Measurements from ENCODE around the gene FANK1. TPM values are rescaled to one million over a fixed set of nuclear protein-coding genes. Genes with fewer than 3 reads are reported as not detected.
"Not testable (repeated sequence)": the region's sequence is repeated elsewhere in the genome, so short reads cannot be mapped to it uniquely, and the experiment has no call there.

FANK1 gene
- total and polyA plus RNA-seq, 5 experiments from 2014 or later = 0.52 to 0.96 TPM; not detected in 3

- ATAC-seq = peak in 1 of 2 donors; percentile 35
- Mint-ChIP-seq H3K36me3 (peaks cover 0 to 24% (median 3%) of the 10 kb centered on the region in 3 donors), H3K27ac (peak overlapping the region in 1 of 10 donors; percentile 73), H3K27me3 (no peaks in the 10 kb centered on the region), H3K9me3 (no peaks in the 10 kb centered on the region), H3K4me1 (peaks cover 0 to 2% (median 0%) of the 10 kb centered on the region in 4 donors), H3K4me3 (no peak overlapping the region)
- DNase-seq = peak in 5 of 10 donors; percentile 3 to 38 (median 25)
- POLR2A ChIA-PET = no interaction called here
These were observed 27.9 kb upstream of the FANK1 start for GRCh38 chr10:125868372-125868975.

- peak overlapping the region in 1 of 10 donors; percentile 43 for H3K27ac Mint-ChIP-seq
- H3K9me3 Mint-ChIP-seq = peaks cover 0 to 12% (median 3%) of the 10 kb centered on the region in 9 donors
- no peak for DNase-seq
- POLR2A ChIA-PET = no interaction called here
- peaks cover 12 to 23% (median 18%) of the 10 kb centered on the region in 3 donors for H3K36me3 Mint-ChIP-seq
- peaks cover 0 to 2% (median 0%) of the 10 kb centered on the region in 4 donors for H3K4me1 Mint-ChIP-seq
- ATAC-seq = no peak
- H3K27me3 Mint-ChIP-seq = no peaks in the 10 kb centered on the region
- H3K4me3 Mint-ChIP-seq = no peak overlapping the region
These were observed 25.0 kb upstream of the FANK1 start for GRCh38 chr10:125871338-125871737.

GRCh38 chr10:125878957-125879835 is 17.2 kb upstream of the FANK1 start:
- Mint-ChIP-seq H3K27me3 (no peaks in the 10 kb centered on the region), H3K27ac (no peak overlapping the region), H3K4me1 (peaks cover 0 to 7% (median 0%) of the 10 kb centered on the region in 4 donors), H3K9me3 (peaks cover 0 to 30% (median 3%) of the 10 kb centered on the region in 9 donors), H3K4me3 (no peak overlapping the region), H3K36me3 (peaks cover 22 to 63% (median 44%) of the 10 kb centered on the region in 3 donors)
- POLR2A ChIA-PET = no interaction called here
- no peak for ATAC-seq
- no peak for DNase-seq

DNA sequence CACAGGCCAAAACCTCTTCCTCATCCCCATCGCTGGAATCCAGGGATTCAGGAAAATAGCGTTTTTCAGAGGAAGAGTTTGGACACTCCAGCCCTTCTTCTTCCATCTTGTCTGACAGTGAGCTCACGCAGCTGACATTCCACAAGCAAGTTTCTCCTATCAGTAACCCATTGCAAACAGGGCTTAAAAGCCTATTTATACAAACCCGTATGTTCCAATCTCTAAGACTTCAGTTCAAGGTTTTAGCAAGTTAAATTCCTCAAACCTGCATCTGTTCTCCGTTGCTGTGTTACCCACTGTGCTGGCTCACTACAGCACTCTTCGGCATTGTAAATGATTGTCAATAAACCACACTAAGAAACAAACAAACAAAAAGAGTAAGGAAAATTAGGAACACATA is 15.6 kb upstream of the FANK1 start:
- ATAC-seq (no peak), DNase-seq (no peak)
- H3K9me3 Mint-ChIP-seq = peaks cover 0 to 24% (median 3%) of the 10 kb centered on the region in 9 donors
- no peaks in the 10 kb centered on the region for H3K27me3 Mint-ChIP-seq
- no peak overlapping the region for H3K4me3 Mint-ChIP-seq
- H3K4me1 Mint-ChIP-seq = peaks cover 0 to 7% (median 0%) of the 10 kb centered on the region in 4 donors
- POLR2A ChIA-PET = no interaction called here
- H3K27ac Mint-ChIP-seq = no peak overlapping the region
- peaks cover 15 to 51% (median 36%) of the 10 kb centered on the region in 3 donors for H3K36me3 Mint-ChIP-seq

GRCh38 chr10:125881192-125881591 is 15.2 kb upstream of the FANK1 start, which contains the start of gene DHX32:
Gene DHX32, minus strand, starts transcription at chr10:125881292. Its CDS starts 468 bp downstream, at chr10:125880824.
- no peaks in the 10 kb centered on the region for H3K27me3 Mint-ChIP-seq
- peaks cover 0 to 20% (median 1%) of the 10 kb centered on the region in 9 donors for H3K9me3 Mint-ChIP-seq
- H3K36me3 Mint-ChIP-seq = peaks cover 12 to 47% (median 33%) of the 10 kb centered on the region in 3 donors
- POLR2A ChIA-PET = no interaction called here
- DNase-seq = no peak
- H3K4me3 Mint-ChIP-seq = no peak within 1 kb of the TSS
- no peak for ATAC-seq
- no peak within 1 kb of the TSS for H3K27ac Mint-ChIP-seq
- H3K4me1 Mint-ChIP-seq = peaks cover 0 to 7% (median 0%) of the 10 kb centered on the region in 4 donors

DNA sequence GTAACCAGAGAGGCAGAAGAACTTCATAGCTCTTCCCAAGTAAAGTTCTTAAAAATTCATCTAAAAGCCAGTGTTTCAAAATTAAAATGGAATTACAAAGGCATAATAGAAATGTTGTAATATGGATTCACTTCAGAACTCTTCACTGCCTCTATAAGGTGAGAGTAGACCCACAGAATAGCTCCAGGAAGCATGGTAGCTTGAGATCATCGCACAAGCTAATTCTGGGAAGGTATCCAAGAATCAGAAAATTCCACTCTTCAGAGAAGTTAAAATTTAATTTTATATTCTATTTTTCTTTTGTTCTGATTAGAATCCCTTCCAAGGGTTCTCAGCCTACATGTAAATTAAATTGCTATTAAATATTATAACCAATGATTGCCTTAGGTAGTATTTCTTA is 13.8 kb upstream of the FANK1 start:
- Mint-ChIP-seq H3K27me3 (no peaks in the 10 kb centered on the region), H3K27ac (no peak overlapping the region), H3K36me3 (peaks cover 6 to 35% (median 27%) of the 10 kb centered on the region in 3 donors), H3K4me1 (peaks cover 0 to 7% (median 0%) of the 10 kb centered on the region in 4 donors), H3K4me3 (no peak overlapping the region), H3K9me3 (peaks cover 0 to 6% (median 0%) of the 10 kb centered on the region in 9 donors)
- no peak for DNase-seq
- no peak for ATAC-seq
- POLR2A ChIA-PET = no interaction called here

DNA sequence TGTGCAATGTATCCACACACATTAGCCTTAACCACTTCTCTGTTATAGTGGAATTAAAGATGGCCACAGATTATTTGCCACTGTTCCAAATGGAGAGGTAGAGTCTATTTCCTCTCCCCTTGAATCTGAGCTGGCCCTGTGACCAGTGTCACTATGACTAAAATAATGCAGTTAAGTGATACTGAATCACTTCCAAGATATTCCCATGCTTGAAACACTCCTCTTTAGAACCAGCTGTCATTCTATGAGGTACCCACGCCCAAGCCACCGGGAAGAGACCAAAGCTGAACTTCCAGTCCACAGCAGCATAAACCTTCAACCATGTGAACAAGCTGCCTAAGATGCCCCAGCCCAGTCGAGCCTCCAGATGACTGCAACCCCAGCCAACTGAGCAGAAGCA is 13.2 kb upstream of the FANK1 start:
- Mint-ChIP-seq H3K27ac (no peak overlapping the region), H3K9me3 (no peaks in the 10 kb centered on the region), H3K27me3 (no peaks in the 10 kb centered on the region), H3K4me3 (no peak overlapping the region), H3K36me3 (peaks cover 0 to 29% (median 23%) of the 10 kb centered on the region in 3 donors), H3K4me1 (peaks cover 0 to 7% (median 0%) of the 10 kb centered on the region in 4 donors)
- DNase-seq (no peak), ATAC-seq (no peak)
- POLR2A ChIA-PET = no interaction called here

DNA sequence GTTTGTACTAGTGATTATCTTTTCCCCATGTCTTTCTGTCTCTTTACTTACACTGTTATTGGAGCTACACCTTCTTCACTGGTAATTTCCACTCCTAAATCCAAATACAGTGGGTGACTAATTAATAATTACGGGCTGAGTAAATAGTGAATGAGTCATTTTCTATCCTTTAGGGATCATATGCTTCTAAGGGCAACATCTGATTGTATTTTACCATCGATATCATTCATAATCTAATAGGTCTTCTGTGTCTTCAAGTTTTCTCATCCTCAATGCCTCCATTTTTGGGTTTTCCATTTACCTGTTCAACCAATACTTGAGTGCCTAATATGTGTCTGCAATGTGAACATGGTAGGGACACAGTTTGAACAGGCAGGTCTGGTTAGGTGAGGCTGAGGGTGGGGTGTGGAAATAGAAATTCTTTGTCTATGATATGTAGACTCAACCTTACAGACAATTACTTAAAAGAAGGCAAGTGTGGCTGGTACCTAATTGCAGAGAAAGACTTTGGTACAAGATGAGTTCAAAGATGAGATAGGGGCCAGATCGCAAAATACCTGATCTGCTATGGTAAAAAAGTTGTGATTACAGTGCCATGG is 9.4 kb upstream of the FANK1 start:
- ATAC-seq (no peak), DNase-seq (no peak)
- no peak overlapping the region for H3K27ac Mint-ChIP-seq
- no peak overlapping the region for H3K4me3 Mint-ChIP-seq
- POLR2A ChIA-PET = no interaction called here
- peaks cover 0 to 2% (median 0%) of the 10 kb centered on the region in 9 donors for H3K9me3 Mint-ChIP-seq
- no peaks in the 10 kb centered on the region for H3K27me3 Mint-ChIP-seq
- H3K4me1 Mint-ChIP-seq = peaks cover 0 to 4% (median 0%) of the 10 kb centered on the region in 4 donors
- peaks cover 0 to 8% (median 6%) of the 10 kb centered on the region in 3 donors for H3K36me3 Mint-ChIP-seq

DNA sequence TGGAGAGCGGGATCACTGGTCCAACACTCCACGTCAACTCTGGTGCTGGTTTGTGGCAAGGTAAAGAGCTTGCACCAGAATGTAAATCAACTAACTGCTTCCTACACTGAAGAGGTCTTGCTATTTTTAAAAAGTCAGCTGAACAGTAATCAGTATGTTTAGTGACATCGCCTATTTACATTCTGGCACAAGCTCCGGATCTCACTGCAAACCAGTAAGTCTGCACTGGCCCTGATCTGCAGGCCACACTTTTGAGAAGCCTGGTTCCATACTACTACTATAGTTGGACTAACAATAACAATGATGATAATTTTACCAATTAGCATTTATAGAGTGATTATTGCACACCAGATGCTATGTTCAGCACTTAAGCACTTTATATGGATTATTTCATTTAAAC is 6.9 kb upstream of the FANK1 start:
- ATAC-seq, DNase-seq, H3K27me3 Mint-ChIP-seq, H3K36me3 Mint-ChIP-seq, H3K4me3 Mint-ChIP-seq, POLR2A ChIA-PET, H3K9me3 Mint-ChIP-seq, H3K27ac Mint-ChIP-seq: not testable (repeated sequence)
- peaks cover 6 to 11% (median 7%) of the 10 kb centered on the region in 4 donors for H3K4me1 Mint-ChIP-seq

DNA sequence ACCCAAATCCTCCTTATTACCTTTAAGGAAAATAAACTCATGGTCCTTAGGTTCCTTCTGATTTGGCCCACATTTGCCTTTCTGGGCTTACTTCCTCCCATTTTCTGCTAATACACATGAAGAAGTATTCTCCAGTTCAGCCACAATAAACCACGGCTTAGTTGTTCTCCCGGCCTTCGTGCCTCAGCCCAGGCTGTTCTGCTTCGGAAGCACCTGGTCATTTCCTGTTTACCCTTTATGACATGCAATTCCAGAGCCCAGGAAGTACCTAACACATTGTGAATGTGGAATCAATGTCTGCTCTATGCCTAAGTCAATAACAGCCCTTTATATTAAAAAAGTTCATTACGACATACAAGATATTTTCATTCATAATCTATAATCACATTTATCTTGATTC is 4.0 kb upstream of the FANK1 start:
- POLR2A ChIA-PET, H3K27me3 Mint-ChIP-seq, H3K27ac Mint-ChIP-seq, H3K4me3 Mint-ChIP-seq, H3K36me3 Mint-ChIP-seq, ATAC-seq, DNase-seq: not testable (repeated sequence)
- H3K4me1 Mint-ChIP-seq = peaks cover 13 to 25% (median 22%) of the 10 kb centered on the region in 4 donors
- peaks cover 0 to 10% (median 0%) of the 10 kb centered on the region in 9 donors for H3K9me3 Mint-ChIP-seq

- Mint-ChIP-seq H3K4me1 (peaks cover 16 to 26% (median 24%) of the 10 kb centered on the region in 4 donors), H3K9me3 (peaks cover 0 to 10% (median 0%) of the 10 kb centered on the region in 9 donors), H3K4me3 (peak overlapping the region in 6 of 10 donors; percentile 7 to 92 (median 33))
- H3K36me3 Mint-ChIP-seq, H3K27ac Mint-ChIP-seq, DNase-seq, ATAC-seq, H3K27me3 Mint-ChIP-seq, POLR2A ChIA-PET: not testable (repeated sequence)
These were observed 2.2 kb upstream of the FANK1 start for GRCh38 chr10:125894176-125894575.

DNA sequence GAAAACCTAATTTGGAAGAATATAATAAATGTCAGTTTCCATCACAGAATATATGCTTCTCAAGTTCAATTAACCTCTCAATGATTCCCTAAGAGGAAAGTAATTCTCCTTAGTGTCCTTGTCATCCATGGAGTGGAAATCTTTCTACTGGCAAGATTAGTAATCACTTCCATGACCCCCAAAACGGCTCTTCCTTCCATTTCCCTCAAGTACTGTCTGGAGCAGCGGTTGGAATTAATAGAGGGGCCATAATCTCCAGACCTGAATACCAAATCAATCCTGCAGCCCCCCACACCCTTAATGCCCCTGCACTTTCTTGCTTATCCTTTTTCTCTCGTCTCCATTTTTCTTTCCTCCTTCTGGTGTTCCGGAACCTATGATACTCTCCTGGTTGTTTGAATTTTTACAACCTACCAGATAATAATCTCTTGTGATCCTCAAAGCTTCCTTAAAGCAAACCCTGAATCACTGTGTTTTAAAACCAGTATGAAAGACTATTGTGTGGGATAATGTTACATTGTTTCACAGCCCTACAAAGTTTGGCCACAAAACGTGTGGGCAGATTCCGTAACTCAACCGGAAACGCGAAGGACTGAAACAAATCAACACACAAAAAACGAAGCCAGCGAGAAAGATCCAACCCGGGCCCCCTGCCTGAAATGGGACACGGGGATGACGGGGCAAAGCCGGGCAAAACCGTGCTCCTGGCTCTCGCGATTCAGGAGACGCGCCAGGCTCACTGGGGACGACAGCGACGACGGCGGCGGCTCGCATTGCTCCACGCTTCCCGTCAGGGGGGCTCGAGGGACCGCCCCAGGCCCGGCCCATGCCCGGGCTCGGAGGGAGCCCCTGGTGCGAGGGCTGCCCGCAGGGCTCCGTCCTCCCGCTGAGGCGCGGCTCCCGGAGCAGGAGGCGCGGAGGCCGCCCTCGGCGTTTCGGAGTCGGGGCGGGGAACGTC is 955 bp upstream of the FANK1 start:
- H3K9me3 Mint-ChIP-seq, H3K27me3 Mint-ChIP-seq, H3K36me3 Mint-ChIP-seq: not testable (repeated sequence)
- DNase-seq = peak; percentile 6 to 70 (median 39)
- H3K4me1 Mint-ChIP-seq = peaks cover 16 to 26% (median 24%) of the 10 kb centered on the region in 4 donors
- peak overlapping the region; percentile 74 to 97 (median 90) for H3K4me3 Mint-ChIP-seq
- peak; percentile 74 to 77 for ATAC-seq
- H3K27ac Mint-ChIP-seq = peak overlapping the region; percentile 32 to 95 (median 88)
- POLR2A ChIA-PET = interaction anchor here (0.9 kb wide), 1 partner anchor 72 kb away, joined by 3 read pairs; the partner anchor contains the start of genes BCCIP and UROS

Data from naive thymus-derived CD8-positive, alpha-beta T cell (primary cell).